ENCODE measurements around the gene SLCO1B1. TPM values are rescaled to one million over a fixed set of nuclear protein-coding genes. Genes with fewer than 3 reads are reported as not detected.
"Not testable (repeated sequence)": the region's sequence is repeated elsewhere in the genome, so short reads cannot be mapped to it uniquely, and the experiment has no call there.

The SLCO1B1 gene
- total RNA-seq, 1 donor from 2014 or later, result not detected

DNA sequence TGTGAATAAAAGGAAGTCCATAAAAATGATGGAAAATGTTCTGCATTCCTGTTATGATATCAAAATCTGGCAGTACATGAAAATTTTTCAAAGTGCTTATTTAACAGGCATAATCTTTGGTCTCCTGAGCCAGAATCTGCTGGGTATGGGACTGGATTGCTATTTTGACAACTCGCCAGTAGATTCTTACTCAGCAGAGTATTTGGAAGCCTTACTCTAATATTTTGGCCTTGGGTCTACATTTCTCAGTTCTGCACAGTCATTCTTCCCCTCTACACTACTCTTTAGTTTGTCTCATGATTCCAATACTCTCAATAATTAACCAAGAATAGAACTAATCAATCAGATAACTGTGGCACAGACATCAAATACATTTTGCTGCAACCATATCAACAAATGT lies 1.1 kb upstream of the SLCO1B1 start:
- TF ChIP-seq, protein P1, sequence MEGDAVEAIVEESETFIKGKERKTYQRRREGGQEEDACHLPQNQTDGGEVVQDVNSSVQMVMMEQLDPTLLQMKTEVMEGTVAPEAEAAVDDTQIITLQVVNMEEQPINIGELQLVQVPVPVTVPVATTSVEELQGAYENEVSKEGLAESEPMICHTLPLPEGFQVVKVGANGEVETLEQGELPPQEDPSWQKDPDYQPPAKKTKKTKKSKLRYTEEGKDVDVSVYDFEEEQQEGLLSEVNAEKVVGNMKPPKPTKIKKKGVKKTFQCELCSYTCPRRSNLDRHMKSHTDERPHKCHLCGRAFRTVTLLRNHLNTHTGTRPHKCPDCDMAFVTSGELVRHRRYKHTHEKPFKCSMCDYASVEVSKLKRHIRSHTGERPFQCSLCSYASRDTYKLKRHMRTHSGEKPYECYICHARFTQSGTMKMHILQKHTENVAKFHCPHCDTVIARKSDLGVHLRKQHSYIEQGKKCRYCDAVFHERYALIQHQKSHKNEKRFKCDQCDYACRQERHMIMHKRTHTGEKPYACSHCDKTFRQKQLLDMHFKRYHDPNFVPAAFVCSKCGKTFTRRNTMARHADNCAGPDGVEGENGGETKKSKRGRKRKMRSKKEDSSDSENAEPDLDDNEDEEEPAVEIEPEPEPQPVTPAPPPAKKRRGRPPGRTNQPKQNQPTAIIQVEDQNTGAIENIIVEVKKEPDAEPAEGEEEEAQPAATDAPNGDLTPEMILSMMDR (conservative IDR thresholded peaks at IDR 0.05; ENCODE audit: low read depth, low read length), result no peak
- no peak overlapping the region for H3K4me3 ChIP-seq (ENCODE audit: low read depth, low read length)
- DNase-seq (ENCODE audit: low read depth), result no peak

DNA sequence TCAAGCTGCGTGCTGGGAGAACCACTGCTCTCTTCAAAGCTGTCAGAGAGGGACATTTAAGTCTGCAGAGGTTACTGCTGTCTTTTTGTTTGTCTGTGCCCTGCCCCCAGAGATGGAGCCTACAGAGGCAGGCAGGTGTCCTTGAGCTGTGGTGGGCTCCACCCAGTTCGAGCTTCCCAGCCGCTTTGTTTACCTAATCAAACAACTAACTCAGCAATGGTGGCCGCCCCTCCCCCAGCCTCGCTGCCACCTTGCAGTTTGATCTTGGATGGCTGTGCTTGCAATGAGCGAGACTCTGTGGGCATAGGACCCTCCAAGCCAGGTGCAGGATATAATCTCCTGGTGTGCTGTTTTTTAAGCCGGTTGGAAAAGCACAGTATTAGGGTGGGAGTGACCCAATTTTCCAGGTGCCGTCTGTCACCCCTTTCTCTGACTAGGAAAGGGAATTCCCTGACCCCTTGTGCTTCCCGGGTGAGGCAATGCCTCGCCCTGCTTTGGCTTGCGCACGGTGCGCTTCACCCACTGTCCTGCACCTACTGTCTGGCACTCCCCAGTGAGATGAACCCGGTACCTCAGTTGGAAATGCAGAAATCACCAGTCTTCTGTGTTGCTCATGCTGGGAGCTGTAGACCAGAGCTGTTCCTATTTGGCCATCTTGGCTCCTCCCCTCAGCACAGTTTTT lies 6.5 kb downstream of the SLCO1B1 start:
- not testable (repeated sequence) for DNase-seq (ENCODE audit: low read depth); H3K4me3 ChIP-seq (ENCODE audit: low read depth, low read length)

DNA sequence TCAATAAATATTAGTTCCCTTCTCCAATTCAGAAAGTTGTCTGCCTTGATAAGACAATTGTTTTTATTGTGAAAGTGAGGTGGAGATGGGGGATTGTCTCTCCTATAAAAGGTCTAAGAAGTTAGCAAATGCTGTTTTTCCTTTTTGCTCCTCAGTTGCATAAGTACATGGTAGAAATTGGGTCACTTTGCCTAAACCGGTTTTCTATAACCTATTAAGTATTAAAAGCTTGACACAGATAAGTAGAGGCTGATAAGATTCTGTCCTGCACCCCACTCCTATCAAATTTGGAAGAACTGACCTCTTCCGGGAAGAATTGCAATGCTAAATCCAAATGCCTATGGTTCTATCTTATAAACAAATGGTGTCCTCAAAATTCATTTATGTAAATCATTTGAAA lies 7.0 kb downstream of the SLCO1B1 start:
- DNase-seq (ENCODE audit: low read depth), result no peak
- TF ChIP-seq, protein P1 (conservative IDR thresholded peaks at IDR 0.05; ENCODE audit: low read depth, low read length), result no peak
- H3K4me3 ChIP-seq (ENCODE audit: low read depth, low read length), result no peak overlapping the region

DNA sequence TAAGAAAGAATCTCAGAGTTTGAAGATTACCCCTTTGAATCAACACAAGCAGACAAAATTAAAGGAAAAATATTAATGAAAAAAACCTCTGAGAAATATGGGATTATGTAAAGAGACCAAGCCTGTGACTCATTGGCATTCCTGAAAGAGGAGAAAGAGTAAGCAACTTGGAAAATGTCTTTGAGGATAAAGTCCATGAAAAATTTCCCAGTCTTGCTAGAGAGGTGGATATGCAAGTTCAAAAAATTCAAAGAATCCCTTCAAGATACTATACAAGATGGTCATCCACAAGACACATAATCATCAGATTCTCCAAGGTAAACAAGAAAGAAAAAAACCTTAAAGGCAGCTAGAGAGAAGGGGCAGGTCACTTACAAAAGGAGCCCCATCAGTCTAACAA lies 13.3 kb downstream of the SLCO1B1 start:
- TF ChIP-seq, protein P1 (conservative IDR thresholded peaks at IDR 0.05; ENCODE audit: low read depth, low read length), result no peak
- no peak overlapping the region for H3K4me3 ChIP-seq (ENCODE audit: low read depth, low read length)

DNA sequence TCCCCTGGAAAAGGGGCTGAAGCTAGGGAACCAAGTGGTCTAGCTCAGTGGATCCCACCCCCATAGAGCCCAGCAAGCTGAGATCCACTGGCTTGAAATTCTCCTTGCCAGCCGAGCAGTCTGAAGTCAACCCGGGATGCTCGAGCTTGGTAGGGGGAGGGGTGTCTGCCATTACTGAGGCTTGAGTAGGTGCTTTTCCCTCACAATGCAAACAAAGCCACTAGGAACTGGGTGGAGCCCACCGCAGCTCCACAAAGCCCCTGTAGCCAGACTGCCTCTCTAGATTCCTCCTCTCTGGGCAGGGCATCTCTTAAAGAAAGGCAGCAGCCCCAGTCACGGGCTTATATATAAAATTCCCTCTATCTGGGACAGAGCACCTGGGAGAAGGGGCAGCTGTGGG lies 18.9 kb downstream of the SLCO1B1 start:
- not testable (repeated sequence) for DNase-seq (ENCODE audit: low read depth); H3K4me3 ChIP-seq (ENCODE audit: low read depth, low read length)

More for the DNA sequence above, 13.3 kb downstream of the SLCO1B1 start:
- DNase-seq (ENCODE audit: low read depth), result no peak

DNA sequence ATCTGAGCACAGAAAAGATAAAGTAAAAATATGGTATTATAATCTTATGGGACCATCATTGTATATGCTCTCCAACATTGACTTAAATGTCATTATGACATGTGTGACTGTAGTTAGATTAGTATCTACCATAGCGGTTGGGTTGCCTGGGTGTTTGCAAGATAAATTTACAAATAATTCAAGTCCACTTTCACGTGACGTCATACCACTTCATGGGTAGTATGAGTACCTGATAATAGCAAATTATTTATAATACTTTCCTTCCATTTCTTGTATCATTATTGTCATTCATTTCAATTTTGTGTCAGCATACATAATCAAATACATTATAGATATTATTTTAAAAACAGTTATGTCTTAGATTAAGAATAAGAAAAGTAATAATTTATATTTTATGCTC lies 20.2 kb downstream of the SLCO1B1 start:
- TF ChIP-seq, protein P1 (conservative IDR thresholded peaks at IDR 0.05; ENCODE audit: low read depth, low read length), result no peak
- no peak overlapping the region for H3K4me3 ChIP-seq (ENCODE audit: low read depth, low read length)
- DNase-seq (ENCODE audit: low read depth), result no peak

DNA sequence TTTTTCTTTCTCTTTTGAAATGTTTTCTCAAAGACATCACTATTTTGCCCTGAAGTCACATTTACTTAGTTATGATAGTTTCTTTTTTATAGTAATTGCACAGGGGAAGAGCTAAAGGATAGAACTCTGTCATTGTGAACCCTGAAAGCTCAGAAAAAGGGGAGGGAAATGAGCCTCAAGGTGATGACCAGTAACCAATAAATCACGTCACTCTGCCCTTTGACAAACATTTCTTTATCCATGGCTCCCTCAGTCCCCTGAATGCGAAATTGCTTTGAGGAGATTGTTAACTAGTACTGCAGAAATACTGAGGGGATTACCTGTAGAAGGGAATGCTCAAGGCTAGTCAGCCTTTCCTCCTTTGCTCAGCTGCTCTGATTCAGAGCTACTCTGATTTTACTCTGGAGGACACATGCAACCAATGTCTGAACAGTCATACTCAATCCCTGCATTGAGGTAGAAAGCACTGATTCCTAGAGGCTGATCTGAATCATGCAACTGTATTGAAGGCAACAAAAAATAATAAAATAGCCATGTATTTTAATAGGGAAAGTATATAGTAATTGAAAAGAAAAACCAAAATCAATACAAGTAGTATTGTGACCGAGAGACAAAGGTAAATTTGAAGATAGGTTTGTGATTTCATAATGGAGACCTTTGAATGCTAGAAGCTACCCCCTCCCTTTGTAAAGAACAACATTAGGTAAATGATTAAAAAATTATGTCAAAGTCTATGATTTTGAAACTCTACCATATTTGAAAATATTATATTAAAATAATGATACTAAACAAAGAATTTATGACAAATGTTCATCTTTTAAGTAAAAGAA lies 24.7 kb downstream of the SLCO1B1 start:
- no peak overlapping the region for H3K4me3 ChIP-seq (ENCODE audit: low read depth, low read length)
- no peak for DNase-seq (ENCODE audit: low read depth)
- TF ChIP-seq, protein P1 (conservative IDR thresholded peaks at IDR 0.05; ENCODE audit: low read depth, low read length), result no peak

DNA sequence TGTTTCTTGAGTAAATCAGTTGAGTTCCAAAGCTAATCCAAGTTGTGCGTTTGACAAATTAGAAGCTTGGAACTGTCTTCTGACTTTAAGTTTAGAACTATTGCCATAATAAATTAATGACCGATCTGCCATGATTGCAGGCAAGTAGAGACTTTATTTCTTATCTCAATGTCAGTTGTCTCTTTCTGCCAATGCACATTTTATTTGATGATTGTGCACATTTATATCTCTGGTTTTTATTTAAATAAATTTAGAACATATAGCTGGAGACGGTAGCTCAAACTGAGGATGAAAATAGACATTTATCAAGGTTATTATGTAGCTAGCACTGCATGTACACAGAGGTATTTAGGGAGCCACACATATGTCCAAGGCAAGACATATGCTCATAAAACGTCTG lies 34.1 kb downstream of the SLCO1B1 start:
- TF ChIP-seq, protein P1 (conservative IDR thresholded peaks at IDR 0.05; ENCODE audit: low read depth, low read length), result no peak
- H3K4me3 ChIP-seq (ENCODE audit: low read depth, low read length), result no peak overlapping the region

More for the DNA sequence above, 34.1 kb downstream of the SLCO1B1 start:
- no peak for DNase-seq (ENCODE audit: low read depth)
